Activated T-cell treated with anti-CD3 and anti-CD28 coated beads for 1 hour (primary cell): Measurements from ENCODE around the gene MEGF6.

Experiments
- DNase-seq: peaks from one replicate; pipeline ENCODE4 v3.0.0-alpha.2; 2020; ENCODE audit warnings: low read depth

Gene MEGF6

DNA sequence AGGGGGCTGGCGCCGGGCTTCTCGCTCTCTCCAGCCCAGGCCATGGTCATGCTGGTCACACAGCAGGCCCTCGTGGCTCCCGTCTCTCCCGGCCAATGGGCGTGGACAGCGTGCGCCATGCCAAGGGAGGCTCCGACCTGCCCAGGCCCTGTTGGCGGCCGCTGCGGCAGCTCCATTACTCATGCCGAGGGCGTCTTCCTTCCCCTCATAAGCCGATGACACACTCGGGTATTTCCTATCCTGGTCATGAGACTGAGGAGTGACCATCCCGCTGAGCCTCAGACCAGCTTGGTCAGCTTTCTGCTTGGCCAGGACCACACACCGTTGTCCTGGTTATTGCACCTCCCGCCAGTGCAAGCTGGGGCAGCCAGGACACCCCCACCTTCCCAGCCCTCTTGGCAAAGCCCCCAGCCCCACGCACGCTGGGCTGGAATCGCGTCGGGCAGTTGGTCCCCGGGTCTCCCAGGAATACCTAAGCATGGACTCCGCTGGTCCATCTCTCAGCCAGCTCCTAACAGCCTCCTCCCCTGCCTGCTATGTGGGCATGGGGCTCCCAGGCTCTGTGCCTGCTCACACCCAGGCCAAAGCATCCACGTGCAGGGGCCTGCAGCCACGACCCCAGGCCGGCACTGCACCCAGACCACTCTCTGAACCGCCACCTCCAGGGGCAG, 107.0 kb downstream of the MEGF6 start:
- DNase-seq = no peak

DNA sequence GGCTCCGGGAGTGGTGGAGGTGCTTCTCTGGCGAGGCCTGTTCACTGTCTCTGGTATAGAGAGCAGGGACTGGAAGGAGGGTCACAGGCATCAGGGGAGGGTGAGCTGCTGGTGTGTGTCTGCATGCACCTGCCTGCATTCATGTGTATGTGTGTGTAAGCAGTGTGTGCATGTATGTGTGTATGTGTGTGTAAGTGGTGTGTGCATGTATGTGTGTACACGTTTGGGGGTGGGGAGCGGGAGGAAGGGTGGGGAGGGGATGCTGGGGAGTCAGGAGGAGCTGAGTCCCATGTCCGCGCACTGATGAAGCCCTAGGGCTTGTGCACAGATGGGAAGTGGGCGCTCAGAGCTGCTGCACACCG, 107.8 kb downstream of the MEGF6 start:
- no peak for DNase-seq

DNA sequence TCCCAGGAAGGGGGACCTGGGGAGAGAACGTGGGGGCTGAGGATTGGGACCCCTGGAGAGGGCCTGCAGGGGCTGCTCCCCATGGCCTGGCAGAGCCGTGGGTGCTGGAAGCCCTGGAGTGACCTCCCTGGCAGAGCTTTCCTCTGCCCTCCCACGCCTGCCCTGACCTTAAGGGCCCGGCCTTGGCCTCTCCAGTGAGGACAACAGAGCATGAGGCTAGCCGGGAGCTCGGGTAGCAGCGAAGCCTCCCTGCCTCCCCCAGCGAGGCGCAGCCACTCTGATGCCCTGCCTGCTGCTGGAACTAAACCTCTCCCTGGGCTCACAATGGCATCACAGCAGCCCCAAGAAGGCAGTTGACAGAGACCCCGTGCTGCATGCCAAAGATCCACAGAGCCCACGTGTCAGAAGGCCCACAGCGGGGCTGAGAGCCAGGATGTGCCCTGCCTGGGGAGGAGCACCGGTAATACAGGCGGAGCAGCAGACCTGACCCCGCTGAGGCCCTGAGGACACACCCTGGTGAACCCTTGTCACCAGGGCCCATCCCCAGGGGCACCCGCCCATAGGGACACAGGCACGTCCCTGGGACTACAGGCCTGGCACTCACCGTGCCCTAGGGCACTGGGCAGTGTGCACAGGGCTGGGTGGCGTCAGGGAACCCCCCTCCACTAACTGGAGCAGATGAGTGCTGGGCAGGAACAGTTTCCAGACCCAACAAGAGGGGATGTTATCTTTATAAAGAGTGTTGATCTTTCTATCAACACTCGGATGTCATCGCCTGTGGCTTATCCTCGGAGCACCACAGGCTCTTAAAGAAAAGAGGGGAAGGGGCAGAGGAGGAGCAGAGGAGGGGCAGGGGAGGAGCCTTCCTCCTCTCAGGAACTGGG, 108.4 kb downstream of the MEGF6 start:
- no peak for DNase-seq

DNA sequence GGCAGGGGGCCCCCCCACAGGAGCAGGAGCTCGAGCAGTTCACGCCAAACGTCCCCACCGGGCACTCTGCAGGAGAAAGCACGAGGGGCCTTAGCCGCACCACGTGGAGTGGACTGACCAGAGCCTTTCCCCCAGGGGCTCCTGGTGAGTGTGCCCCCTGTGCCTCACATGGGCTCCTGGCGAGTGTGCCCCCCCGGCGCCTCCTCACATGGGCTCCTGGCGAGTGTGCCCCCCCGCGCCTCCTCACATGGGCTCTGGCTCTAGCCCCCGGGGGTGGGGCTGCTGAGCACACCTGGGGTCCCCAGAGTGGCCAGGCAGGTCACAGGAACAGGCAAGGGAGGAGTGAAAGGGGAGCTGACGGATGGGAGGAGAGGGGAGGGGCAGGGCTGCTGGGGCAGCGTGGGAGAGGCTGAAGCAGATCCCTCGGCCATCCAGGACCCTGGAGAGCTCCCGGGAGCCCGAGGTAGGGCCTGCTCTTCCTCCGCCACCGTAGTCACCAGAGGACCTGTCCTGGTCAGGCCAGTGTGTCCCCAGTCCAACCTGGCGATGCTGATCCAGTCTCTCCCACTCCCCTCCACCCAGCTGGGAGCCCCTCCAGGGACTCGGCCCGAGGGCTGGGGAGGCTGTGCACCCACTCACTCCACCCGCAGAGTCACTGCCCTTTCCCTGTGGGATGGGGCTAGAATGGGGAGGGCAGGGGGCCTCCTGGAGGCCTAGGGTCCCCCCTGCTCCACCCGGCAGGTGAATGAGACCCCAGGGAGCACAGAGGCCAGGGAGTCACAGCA, 109.3 kb downstream of the MEGF6 start:
- no peak for DNase-seq

DNA sequence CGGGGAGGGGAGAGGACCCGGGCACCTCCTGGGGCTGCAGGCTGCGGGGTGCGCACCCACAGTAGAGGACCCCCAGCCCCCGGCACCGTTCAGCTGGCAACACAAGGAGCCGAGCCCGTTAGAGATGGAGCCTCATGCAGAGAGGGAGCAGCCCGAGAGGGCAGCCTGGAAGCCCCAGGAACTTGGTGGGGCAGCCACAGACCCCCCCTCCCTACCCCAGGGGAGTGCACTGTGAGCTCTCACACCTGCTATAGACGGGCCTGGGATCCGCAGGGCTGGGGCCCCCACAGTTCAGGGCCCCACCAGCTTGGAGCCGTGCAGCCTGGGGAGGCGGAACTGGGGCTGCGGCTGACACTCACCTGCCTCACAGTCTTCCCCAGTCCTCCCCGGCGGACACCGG, 109.9 kb downstream of the MEGF6 start:
- DNase-seq = no peak

DNA sequence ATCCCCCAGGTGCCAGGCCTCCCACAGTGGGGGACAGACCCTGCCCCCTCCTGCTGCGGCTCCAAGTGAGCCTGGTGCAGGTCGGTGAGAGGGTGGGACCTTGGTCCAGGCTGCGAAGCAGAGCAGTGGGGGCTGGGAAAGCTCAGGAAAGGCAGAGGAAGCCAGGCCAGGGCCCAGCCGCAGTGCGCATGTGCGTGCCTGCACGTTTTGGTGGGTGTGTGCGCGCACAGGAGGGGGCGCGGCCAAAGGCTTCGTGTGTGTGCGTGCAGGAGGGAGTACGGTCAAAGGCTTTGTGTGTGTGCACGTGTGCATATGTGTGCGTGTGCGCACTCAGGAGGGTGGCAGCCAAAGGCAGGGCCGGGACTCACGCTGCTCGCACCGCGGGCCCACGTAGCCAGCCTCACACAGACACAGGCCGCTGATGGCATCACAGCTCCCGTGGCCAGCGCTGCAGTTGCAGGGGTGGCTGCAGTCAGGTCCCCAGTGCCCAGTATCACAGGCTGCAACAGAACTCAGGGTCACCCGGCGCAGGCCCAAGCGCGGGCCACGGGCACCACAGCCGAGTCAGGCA, 111.0 kb downstream of the MEGF6 start:
- no peak for DNase-seq

DNA sequence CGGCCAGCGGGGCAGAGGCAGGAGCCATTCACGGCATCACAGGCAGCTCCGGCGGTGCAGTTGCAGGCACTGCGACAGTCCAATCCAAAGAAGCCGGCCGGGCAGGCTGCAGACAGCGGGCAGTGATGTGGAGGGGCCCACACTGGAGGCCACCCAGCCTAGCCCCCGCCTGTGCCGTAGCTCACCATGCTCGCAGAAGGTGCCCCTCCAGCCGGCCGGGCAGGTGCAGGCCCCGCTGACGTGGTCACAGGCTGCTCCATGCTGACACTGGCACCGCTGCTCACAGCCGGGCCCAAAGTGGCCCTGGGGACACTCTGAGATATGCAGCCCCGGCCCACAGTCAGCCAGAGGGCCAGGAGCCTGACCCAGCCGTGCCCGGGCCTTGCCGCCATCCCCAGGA, 111.7 kb downstream of the MEGF6 start:
- DNase-seq = no peak

DNA sequence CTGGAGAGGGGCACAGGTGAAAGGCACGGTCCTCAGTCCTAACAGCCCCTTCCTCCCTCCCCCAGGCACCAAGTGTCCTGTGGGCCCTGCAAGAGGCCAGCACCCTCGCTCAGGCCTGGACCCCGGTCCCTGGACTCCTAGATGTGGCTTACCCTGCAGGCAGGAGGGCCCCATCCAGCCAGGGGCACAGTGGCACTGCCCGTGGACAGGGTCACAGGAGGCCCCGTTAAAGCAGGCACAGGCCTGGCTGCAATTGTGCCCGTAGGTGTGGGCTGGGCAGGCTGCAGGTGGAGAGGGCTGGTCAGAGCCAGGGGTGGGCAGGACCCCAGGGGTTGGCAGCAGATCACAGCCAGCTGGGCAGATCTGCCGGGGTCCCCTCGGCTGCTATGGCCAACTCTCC, 112.3 kb downstream of the MEGF6 start:
- DNase-seq = no peak

DNA sequence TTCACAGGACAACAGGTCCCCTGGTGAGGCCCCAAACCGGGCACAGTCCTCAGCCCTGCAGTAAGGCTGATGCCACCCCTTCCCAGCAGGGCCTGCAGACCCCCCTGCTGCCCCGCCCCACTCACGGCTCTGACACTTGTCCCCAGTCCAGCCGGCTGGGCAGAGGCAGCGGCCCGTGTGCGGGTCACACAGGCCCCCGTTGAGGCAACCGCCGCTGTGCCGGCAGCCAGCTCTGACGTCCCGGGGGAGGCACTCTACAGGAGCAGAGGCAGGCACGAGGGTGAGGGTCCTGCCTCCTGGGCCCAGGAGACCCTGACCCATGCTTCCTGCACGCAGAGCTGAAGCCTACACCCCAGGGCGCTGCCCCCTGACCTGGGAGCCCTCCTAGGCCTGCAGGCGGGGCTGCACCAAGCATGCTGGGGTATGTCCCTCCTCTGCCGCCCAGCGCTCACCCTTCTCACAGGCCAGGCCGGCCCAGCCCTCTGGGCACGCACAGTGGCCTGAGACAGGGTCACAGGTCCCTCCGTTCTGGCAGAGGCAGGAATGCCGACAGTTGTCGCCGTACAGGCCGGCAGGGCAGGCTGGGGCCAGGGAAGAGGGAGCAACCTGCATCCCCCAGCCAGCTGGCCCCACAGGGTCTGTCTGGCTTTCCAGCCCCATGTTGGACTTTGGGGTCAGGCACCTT, 112.9 kb downstream of the MEGF6 start:
- DNase-seq = no peak

DNA sequence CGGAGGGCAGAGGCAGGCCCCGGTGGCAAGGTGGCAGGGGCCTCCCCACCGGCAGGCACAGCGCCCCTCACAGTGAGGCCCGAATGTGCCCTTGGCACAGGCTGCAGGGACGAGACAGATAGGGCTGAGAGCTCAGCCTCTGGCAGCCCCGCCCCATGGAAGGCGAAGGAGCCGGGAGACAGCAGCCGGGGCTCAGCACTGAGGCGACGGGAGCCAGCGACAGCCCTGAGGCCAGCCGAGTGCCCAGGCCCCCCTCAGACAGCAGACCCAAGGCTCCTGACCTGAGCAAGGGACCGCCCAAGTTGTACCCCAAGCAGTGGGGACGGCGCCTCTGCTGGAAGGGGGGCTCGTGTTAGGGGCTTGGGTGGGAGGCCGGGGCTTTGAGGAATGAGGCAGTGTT, 113.8 kb downstream of the MEGF6 start:
- no peak for DNase-seq

DNA sequence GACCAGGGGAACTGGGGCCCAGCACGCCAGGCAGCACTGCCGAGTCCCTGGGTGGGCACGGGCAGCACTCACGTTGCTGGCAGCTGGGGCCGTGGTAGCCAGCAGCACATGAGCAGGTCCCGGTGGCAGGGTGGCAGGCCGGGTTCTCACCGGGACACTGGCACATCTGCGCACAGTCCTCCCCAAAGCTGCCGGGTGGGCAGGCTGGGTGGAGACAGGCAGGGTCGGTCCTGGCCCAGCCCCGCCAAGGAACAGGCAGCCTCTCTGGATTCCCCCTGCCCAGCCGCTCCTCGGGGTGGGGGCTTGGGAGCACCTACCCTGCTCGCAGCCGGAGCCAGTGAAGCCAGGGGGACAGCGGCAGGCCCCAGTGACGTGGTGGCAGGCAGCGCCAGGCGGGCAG, 114.4 kb downstream of the MEGF6 start:
- no peak for DNase-seq

DNA sequence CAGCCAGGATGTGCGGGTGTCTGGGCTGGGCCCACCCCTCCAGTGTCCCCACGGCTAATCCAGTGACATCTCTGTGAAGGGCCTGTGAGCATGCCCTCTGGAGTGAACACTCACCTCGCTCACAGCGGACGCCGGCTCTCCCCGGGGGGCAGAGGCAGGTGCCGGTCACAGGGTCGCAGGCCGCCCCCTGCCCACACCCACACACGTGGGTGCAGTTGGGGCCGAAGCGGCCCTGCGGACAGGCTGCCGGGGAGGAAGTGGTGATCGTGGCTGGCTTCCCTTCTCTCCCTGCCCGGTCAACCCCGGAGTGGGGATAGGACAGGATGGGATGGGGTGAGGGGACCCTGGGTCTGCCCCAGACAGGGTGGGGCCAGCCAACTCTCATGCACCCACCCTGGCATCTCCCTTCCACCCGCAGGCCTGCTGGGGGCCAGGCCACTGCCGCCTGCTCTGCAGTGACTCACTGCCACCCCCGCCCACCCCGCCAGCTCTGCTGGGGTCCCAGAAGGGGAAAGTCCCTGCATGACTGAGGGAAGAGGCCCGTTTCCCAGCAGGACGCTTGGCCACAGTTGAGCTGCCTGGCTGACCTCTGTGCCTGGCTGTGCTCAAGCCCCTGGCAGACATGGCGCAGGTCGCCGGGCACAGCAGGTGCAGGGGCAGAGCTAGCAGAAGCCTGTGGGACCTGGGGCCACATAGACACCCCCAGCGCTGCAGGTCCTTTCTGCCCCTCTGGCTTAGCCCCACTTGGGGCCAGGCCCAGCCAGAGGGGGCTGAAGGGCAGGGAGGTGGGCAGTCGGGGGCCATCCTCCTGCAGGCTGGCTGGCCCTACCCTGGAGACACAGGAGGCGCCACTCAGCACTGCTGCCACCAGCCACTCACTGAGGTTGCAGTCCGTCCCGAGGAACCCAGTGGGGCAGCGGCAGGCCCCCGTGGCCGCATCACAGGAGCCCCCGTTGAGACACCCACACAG, 115.2 kb downstream of the MEGF6 start:
- DNase-seq = no peak

DNA sequence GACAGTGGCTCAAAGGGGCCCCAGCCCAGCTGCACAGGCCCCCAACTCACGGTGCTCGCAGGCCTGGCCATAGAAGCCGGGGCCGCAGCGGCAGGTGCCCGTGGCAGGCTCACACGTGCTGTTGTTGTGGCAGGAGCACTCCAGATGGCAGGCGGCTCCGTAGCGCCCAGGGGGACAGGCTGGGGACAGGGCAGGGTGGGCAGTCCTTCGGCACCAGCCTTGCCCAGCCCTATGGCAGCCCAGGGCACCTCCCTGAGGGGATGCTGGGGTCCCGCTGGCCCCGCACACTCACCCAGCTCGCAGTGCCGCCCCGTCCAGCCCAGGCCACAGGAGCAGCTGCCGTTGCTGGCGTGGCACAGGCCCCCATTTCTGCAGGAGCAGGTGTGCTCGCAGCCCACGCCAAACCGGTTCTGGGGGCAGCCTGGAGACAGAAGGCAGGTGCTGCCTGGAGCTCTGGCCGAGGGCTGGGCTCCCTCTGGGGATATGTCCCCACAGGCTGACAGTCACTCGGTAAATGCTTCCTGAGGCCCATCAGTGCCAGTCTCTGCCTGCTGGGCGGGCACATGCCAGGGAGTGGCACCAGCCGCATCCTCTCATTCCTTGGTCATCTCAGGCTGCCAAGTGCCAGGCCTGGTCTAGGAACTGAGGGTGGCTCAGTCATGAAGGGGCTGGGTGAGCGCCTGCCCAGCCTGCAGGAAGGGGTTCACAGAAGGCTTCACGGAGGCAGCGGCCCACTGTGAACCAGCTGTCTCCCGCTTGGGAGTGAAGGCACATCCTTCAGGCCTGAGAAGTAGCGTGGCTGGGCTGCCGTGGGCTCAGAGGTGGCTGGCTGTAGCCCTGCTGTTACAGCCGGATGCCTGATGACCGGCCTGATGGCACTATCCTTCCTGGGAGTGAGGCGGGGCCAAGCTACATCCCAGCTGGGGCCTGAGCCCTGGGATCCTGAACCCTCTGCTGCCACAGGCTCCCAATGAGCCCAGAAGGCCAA, 116.7 kb downstream of the MEGF6 start:
- DNase-seq = no peak

DNA sequence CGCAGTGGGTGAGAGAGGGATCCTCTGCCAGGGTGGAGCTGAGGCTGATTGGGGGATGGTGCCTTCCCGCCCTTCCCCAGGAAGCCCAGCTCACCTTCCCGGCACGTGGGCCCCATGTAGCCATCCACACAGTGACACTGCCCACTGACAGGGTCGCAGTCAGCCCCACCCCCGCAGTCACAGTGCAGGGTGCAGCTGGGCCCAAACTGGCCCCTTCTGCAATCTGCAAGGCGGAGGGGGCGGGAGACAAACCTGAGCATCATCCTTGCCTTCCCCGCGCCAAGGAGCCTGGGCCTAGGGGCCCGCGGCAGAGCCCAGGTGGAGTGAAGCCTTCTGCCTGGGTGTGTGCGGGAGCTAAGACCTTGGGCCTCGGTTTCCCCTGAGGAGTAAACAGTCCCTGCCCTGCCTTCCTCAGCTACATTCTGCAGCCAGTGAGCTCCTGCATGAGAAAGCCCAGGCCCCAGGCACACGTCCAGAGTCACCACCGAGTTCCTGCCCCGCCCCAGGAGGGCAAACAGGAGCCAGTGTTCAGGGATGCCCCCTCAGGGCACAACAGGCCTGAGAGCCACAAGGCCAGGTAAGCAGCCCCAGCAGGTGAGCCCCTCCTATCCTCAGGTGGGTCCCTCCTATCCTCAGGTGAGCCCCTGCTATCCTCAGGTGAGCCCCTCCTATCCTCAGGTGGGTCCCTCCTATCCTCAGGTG, 118.6 kb downstream of the MEGF6 start:
- DNase-seq = no peak

DNA sequence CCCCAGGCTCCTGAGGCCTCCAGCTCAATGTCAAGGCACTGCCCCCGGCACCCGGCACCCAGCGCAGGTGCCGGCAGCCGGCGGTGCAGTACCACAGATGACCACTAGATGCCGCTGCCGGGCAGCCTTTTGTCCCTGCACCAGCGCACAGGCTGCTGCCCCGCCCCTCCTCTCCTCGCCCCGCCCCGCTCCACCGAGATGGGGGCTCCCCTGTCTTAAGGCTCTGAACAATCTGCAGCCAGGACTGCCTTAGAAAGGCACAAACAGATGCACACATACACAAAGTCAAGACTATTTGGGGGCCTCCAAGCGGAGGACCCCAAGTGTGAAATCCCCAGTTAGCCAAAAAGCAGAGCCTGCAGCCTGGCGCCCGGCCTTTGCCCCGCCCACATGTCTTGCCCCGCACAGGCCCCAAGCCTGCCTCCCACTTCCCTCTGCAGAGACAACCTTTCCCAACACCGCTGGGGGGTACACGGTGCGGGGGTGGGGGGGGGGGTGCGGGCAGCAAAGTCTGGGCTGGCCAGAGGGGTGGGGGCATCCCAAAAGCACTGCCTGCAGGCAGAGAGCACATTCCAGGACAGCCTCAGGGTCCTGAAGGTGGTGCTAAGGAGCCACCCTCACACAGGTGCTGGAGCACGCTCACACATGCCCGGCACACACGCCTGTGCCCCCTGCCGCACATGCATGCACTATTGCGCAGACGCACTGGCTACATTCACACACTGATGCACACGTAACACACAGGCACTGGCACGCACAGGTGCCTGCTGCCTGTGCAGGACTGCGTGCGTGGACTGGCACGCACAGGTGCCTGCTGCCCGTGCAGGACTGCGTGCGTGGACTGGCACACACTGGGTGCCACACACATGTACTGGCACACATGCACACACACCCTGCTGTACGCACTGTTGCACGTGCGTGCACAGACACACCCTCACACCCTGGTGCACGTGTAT, 119.7 kb downstream of the MEGF6 start:
- DNase-seq = peak; percentile 82

DNA sequence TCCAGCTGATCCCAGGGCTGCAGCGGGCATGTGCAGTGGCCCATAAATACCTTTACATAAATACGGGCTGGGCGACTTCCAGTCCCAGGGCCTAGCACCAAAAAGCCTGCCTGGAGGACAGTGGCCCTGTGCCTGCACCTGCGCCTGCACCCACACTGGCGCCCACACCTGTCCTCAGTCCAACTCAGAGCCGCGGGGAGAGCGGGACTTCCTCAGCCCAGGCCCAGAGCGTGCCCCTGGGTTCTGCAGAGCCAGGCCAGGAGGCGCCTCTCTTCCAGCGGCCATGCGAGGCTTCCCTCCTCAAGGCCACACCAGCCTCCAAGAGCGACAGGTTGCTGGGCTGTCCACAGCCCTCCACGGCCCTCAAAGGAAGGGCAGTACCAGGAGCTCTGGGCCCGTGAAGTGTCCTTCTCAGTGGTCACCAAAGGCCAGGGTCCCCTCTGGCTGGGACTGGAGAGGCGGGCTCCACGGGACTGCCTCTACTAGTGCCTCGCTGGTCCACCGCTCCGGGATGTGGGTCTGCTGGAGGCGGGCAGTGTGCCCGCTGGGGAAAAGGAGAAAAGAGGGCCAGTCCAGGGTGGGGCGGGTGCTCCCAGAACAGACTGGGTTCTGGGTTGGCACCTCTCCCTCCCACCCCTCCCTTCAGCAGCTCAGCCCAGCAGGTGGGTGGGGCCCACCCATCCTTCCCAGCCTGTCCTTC, 121.1 kb downstream of the MEGF6 start:
- no peak for DNase-seq

DNA sequence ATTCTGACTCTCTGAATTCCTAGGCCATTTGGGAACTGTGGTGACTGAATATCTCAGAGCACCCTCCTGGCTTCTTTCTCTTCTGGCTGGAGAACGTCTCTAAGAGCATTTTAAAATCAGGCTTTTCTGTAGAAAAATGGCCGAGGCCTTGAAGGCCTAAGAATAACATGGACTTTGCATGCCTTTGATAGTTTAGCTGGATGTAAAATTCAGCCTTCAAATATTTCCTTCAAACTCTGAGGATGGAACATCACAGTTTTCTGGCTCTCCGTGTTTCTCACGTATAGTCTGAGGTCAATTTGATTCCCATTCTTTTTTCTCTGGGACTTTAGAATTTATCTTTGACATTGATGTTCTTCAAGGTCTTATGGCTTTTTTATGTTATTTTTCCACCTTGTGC, 122.9 kb downstream of the MEGF6 start:
- no peak for DNase-seq
